Panc1 (cell line): ENCODE measurements around the gene LEPROT.

Source experiments
- CTCF ChIP-seq: fragments of 450-650 bp; IDR thresholded peaks from 2 replicates; pipeline ENCODE4 v1.5.1; 2017; ENCODE audit warnings: mild to moderate bottlenecking
- POLR2AphosphoS5 ChIP-seq: IDR thresholded peaks from 2 replicates; pipeline ENCODE4 v1.6.1; 2012; ENCODE audit warnings: mild to moderate bottlenecking, low read depth, low read length, moderate library complexity
- REST ChIP-seq, 2 experiments: IDR thresholded peaks; 2 replicates each; pipeline ENCODE4 v1.6.1; 2011 to 2012; ENCODE audit warnings: low read depth in 2 of 2, control low read depth in 1 of 2, low read length in 1 of 2, mild to moderate bottlenecking in 1 of 2, moderate library complexity in 1 of 2; ENCODE audit not compliant: insufficient read depth in 1 of 2
- SIN3A ChIP-seq: IDR thresholded peaks from 2 replicates; pipeline ENCODE4 v1.6.1; 2012; ENCODE audit warnings: low read depth, mild to moderate bottlenecking, low read length, moderate library complexity, borderline replicate concordance; ENCODE audit not compliant: insufficient read depth
- TCF7L2 ChIP-seq: IDR thresholded peaks from 2 replicates; pipeline ENCODE4 v1.6.1; 2011; ENCODE audit warnings: mild to moderate bottlenecking, low read depth, low read length, inconsistent platforms

- TF ChIP-seq SIN3A (no peak), CTCF (no peak), TCF7L2 (no peak), POLR2AphosphoS5 (no peak), REST (IDR thresholded peaks at IDR 0.05; ENCODE audit: insufficient read depth in 1 of 2, low read depth in 2 of 2, low read length in 1 of 2) (no peak)
Observed at GRCh38 chr1:65444128-65444640, 23.7 kb downstream of the LEPROT start.
